ENCODE results near the gene ALX4.

DNA sequence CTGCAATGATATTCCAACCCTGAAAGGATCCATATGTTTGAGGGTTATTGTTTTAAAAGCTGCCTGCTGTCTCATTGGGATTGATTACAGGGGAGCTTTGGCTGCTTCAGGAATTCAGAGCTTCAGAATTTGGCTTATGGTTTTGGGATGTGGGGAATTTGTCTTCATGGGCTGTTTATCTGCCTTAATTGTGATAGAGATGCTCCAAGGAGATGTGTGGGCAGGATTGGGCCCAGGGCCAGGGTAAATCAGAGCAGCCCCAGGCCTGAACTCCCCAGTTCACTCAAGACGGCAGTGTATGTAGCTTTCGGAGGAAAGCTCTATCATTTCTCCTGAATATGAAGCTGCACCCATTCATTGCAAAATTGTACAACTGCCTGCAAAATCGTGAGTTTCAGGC, 88.5 kb downstream of the ALX4 start:
- no peak for TF ChIP-seq TCF12 (IDR thresholded peaks at IDR 0.05; ENCODE audit: low read depth, low read length)
- TF ChIP-seq, protein P1, sequence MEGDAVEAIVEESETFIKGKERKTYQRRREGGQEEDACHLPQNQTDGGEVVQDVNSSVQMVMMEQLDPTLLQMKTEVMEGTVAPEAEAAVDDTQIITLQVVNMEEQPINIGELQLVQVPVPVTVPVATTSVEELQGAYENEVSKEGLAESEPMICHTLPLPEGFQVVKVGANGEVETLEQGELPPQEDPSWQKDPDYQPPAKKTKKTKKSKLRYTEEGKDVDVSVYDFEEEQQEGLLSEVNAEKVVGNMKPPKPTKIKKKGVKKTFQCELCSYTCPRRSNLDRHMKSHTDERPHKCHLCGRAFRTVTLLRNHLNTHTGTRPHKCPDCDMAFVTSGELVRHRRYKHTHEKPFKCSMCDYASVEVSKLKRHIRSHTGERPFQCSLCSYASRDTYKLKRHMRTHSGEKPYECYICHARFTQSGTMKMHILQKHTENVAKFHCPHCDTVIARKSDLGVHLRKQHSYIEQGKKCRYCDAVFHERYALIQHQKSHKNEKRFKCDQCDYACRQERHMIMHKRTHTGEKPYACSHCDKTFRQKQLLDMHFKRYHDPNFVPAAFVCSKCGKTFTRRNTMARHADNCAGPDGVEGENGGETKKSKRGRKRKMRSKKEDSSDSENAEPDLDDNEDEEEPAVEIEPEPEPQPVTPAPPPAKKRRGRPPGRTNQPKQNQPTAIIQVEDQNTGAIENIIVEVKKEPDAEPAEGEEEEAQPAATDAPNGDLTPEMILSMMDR (IDR thresholded peaks at IDR 0.05; ENCODE audit: control extremely low read depth in 1 of 3, insufficient read depth in 1 of 3, low read depth in 1 of 3, low read length in 3 of 3) = no peak
- no peak for TF ChIP-seq CHD7 (IDR thresholded peaks at IDR 0.05; ENCODE audit: insufficient replicate concordance, low read length)
- no peak for TF ChIP-seq POLR2A (IDR thresholded peaks at IDR 0.05; ENCODE audit: control extremely low read depth in 1 of 2, low read depth in 2 of 2, low read length in 2 of 2)
- no peak for TF ChIP-seq FOSL1 (IDR thresholded peaks at IDR 0.05; ENCODE audit: insufficient read depth, low read depth, low read length)
- TF ChIP-seq ZNF274 (IDR thresholded peaks at IDR 0.05; ENCODE audit: borderline replicate concordance, extremely low read depth, low read length) = no peak
